ENCODE results near the gene ETS1. TPM values are rescaled to one million over a fixed set of nuclear protein-coding genes. Genes with fewer than 3 reads are reported as not detected.

Gene ETS1
- total RNA-seq, 1 experiment from 2014 or later, result 1.1 TPM

GRCh38 chr11:128551611-128552335 is 35.6 kb downstream of the ETS1 start:
- H3K9me3 ChIP-seq, result no peaks in the 10 kb centered on the region
- no TSS peak for BruUV-seq (replicated peaks)
- Mint-ChIP-seq H3K36me3 (ENCODE audit: insufficient read depth, unreplicated experiment) (no peaks in the 10 kb centered on the region), H3K27me3 (ENCODE audit: insufficient read depth, unreplicated experiment) (peaks cover 12% of the 10 kb centered on the region), H3K4me3 (ENCODE audit: unreplicated experiment) (no peak overlapping the region), H3K27ac (ENCODE audit: unreplicated experiment) (no peak overlapping the region), H3K9me3 (ENCODE audit: unreplicated experiment) (no peaks in the 10 kb centered on the region), H3K4me1 (ENCODE audit: low read depth, unreplicated experiment) (peaks cover 12% of the 10 kb centered on the region)
- no peaks in the 10 kb centered on the region for H3K36me3 ChIP-seq (ENCODE audit: control insufficient read depth, insufficient read depth, low read length)
- intact Hi-C loops (cut with micrococcal nuclease; ENCODE audit: unreplicated experiment), result loop anchor here (5.0 kb wide), 1 partner anchor 519 kb away; no protein-coding TSS in a partner anchor
- TF ChIP-seq, protein P1, sequence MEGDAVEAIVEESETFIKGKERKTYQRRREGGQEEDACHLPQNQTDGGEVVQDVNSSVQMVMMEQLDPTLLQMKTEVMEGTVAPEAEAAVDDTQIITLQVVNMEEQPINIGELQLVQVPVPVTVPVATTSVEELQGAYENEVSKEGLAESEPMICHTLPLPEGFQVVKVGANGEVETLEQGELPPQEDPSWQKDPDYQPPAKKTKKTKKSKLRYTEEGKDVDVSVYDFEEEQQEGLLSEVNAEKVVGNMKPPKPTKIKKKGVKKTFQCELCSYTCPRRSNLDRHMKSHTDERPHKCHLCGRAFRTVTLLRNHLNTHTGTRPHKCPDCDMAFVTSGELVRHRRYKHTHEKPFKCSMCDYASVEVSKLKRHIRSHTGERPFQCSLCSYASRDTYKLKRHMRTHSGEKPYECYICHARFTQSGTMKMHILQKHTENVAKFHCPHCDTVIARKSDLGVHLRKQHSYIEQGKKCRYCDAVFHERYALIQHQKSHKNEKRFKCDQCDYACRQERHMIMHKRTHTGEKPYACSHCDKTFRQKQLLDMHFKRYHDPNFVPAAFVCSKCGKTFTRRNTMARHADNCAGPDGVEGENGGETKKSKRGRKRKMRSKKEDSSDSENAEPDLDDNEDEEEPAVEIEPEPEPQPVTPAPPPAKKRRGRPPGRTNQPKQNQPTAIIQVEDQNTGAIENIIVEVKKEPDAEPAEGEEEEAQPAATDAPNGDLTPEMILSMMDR (IDR thresholded peaks at IDR 0.05; ENCODE audit: insufficient read depth in 1 of 2, low read depth in 1 of 2, low read length in 1 of 2, severe bottlenecking in 1 of 2, unreplicated experiment in 1 of 2), result no peak
- H3K4me3 ChIP-seq (ENCODE audit: low read depth, low read length), result no peak overlapping the region
- H3K27me3 ChIP-seq (replicated peaks; ENCODE audit: control insufficient read depth, insufficient read depth, low read length), result no peaks in the 10 kb centered on the region; the same call in 1 of the 2 replicates
- ChIA-PET CTCF (no interaction called here), POLR2A (no interaction called here)
- DNase-seq, result no peak
- peaks cover 3% of the 10 kb centered on the region; the same call in 1 of the 2 replicates for H3K4me1 ChIP-seq

- Mint-ChIP-seq H3K4me1 (ENCODE audit: low read depth, unreplicated experiment) (peaks cover 12% of the 10 kb centered on the region), H3K4me3 (ENCODE audit: unreplicated experiment) (no peak overlapping the region), H3K36me3 (ENCODE audit: insufficient read depth, unreplicated experiment) (no peaks in the 10 kb centered on the region), H3K27me3 (ENCODE audit: insufficient read depth, unreplicated experiment) (peaks cover 13% of the 10 kb centered on the region), H3K27ac (ENCODE audit: unreplicated experiment) (no peak overlapping the region), H3K9me3 (ENCODE audit: unreplicated experiment) (no peaks in the 10 kb centered on the region)
- Histone ChIP-seq H3K36me3 (ENCODE audit: control insufficient read depth, insufficient read depth, low read length) (no peaks in the 10 kb centered on the region), H3K9me3 (no peaks in the 10 kb centered on the region), H3K4me3 (ENCODE audit: low read depth, low read length) (no peak overlapping the region), H3K27me3 (replicated peaks; ENCODE audit: control insufficient read depth, insufficient read depth, low read length) (no peaks in the 10 kb centered on the region; the same call in 1 of the 2 replicates), H3K4me1 (peaks cover 3% of the 10 kb centered on the region; the same call in 1 of the 2 replicates)
- CTCF ChIA-PET, result no interaction called here
- no peak for DNase-seq
- TF ChIP-seq, protein P1 (IDR thresholded peaks at IDR 0.05; ENCODE audit: insufficient read depth in 1 of 2, low read depth in 1 of 2, low read length in 1 of 2, severe bottlenecking in 1 of 2, unreplicated experiment in 1 of 2), result no peak
- intact Hi-C loops (cut with micrococcal nuclease; ENCODE audit: unreplicated experiment), result loop anchor here (5.0 kb wide), 1 partner anchor 519 kb away; no protein-coding TSS in a partner anchor
- POLR2A ChIA-PET, result no interaction called here
- BruUV-seq (replicated peaks), result no TSS peak
Measured at GRCh38 chr11:128551058-128551457, 36.3 kb downstream of the ETS1 start.

- BruUV-seq (replicated peaks), result no TSS peak
- TF ChIP-seq, protein P1 (IDR thresholded peaks at IDR 0.05; ENCODE audit: insufficient read depth in 1 of 2, low read depth in 1 of 2, low read length in 1 of 2, severe bottlenecking in 1 of 2, unreplicated experiment in 1 of 2), result no peak
- no peak for DNase-seq
- ChIA-PET POLR2A (no interaction called here), CTCF (no interaction called here)
- H3K4me3 ChIP-seq (ENCODE audit: low read depth, low read length), result no peak overlapping the region
- Mint-ChIP-seq H3K27me3 (ENCODE audit: insufficient read depth, unreplicated experiment) (peaks cover 13% of the 10 kb centered on the region), H3K4me3 (ENCODE audit: unreplicated experiment) (no peak overlapping the region), H3K36me3 (ENCODE audit: insufficient read depth, unreplicated experiment) (no peaks in the 10 kb centered on the region), H3K4me1 (ENCODE audit: low read depth, unreplicated experiment) (peaks cover 12% of the 10 kb centered on the region), H3K27ac (ENCODE audit: unreplicated experiment) (no peak overlapping the region), H3K9me3 (ENCODE audit: unreplicated experiment) (no peaks in the 10 kb centered on the region)
- no peaks in the 10 kb centered on the region for H3K36me3 ChIP-seq (ENCODE audit: control insufficient read depth, insufficient read depth, low read length)
- H3K9me3 ChIP-seq, result no peaks in the 10 kb centered on the region
- H3K4me1 ChIP-seq, result peaks cover 3% of the 10 kb centered on the region; the same call in 1 of the 2 replicates
- intact Hi-C loops (cut with micrococcal nuclease; ENCODE audit: unreplicated experiment), result loop anchor here (5.0 kb wide), 1 partner anchor 518 kb away; no protein-coding TSS in a partner anchor
- no peaks in the 10 kb centered on the region; the same call in 1 of the 2 replicates for H3K27me3 ChIP-seq (replicated peaks; ENCODE audit: control insufficient read depth, insufficient read depth, low read length)
Measured at GRCh38 chr11:128550261-128550821, 37.0 kb downstream of the ETS1 start.

All from Caco-2 (cell line).